Mucosa of rectum (tissue), 2 donors: Measurements from ENCODE around the gene CMKLR1.

Experiments
- H3K27ac ChIP-seq, 2 donors: one replicate each; pipeline ENCODE4 v1.7.0; 2013; ENCODE audit warnings: inconsistent platforms in 2 of 2, low read depth in 2 of 2, low read length in 2 of 2
- H3K27me3 ChIP-seq, 2 donors: one replicate each; pipeline ENCODE4 v1.7.0; 2013; ENCODE audit warnings: low read length in 2 of 2; ENCODE audit not compliant: control insufficient read depth in 2 of 2, insufficient read depth in 2 of 2
- H3K36me3 ChIP-seq, 2 donors: one replicate each; pipeline ENCODE4 v1.7.0; 2013; ENCODE audit warnings: low read length in 2 of 2; ENCODE audit not compliant: control insufficient read depth in 2 of 2, insufficient read depth in 2 of 2
- H3K4me1 ChIP-seq, 2 donors: one replicate each; pipeline ENCODE4 v1.7.0; 2013; ENCODE audit warnings: low read length in 2 of 2, mild to moderate bottlenecking in 1 of 2; ENCODE audit not compliant: control insufficient read depth in 2 of 2, insufficient read depth in 2 of 2
- H3K4me3 ChIP-seq, 2 donors: one replicate each; pipeline ENCODE4 v1.7.0; 2013; ENCODE audit warnings: low read length in 2 of 2
- H3K9ac ChIP-seq, 2 donors: one replicate each; pipeline ENCODE4 v1.7.0; 2013; ENCODE audit warnings: low read length in 2 of 2, low read depth in 1 of 2, mild to moderate bottlenecking in 1 of 2
- H3K9me3 ChIP-seq, 2 donors: one replicate each; pipeline ENCODE4 v1.7.0; 2013; ENCODE audit warnings: low read length in 2 of 2; ENCODE audit not compliant: control insufficient read depth in 2 of 2
- donor health status: healthy.
- donor health status: Normal muscosa, but diverticular disease.

Gene CMKLR1

GRCh38 chr12:108363565-108363964 lies 24.5 kb upstream of the CMKLR1 start:
- no peaks in the 10 kb centered on the region for H3K36me3 ChIP-seq
- no peak overlapping the region for H3K9ac ChIP-seq
- H3K9me3 ChIP-seq = no peaks in the 10 kb centered on the region
- H3K4me3 ChIP-seq = no peak overlapping the region
- no peaks in the 10 kb centered on the region for H3K4me1 ChIP-seq
- no peak overlapping the region for H3K27ac ChIP-seq
- H3K27me3 ChIP-seq = no peaks in the 10 kb centered on the region

GRCh38 chr12:108363165-108363564 lies 24.1 kb upstream of the CMKLR1 start:
- H3K36me3 ChIP-seq = no peaks in the 10 kb centered on the region
- no peaks in the 10 kb centered on the region for H3K27me3 ChIP-seq
- H3K4me3 ChIP-seq = no peak overlapping the region
- no peak overlapping the region for H3K27ac ChIP-seq
- no peak overlapping the region for H3K9ac ChIP-seq
- H3K4me1 ChIP-seq = no peaks in the 10 kb centered on the region
- no peaks in the 10 kb centered on the region for H3K9me3 ChIP-seq

DNA sequence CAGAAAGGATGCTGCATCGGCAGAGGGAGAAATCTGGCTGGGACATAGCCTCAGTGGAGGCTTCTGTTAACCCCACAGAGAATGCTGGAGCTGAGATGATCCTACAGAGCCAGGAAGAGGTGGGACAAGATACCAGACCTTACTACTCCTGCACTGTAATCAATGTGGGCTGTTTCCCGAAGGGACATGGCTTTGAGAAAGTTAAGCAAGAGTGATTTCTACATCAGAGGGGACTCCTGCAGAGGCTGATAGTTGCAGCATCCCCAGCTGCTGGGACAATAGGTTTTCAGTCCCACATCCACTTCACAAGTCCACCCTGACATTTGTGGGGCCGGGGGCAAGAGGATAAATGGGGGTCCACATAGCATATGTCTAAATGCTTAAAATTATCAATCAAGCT lies 22.5 kb upstream of the CMKLR1 start:
- Histone ChIP-seq H3K27ac (no peak overlapping the region), H3K36me3 (no peaks in the 10 kb centered on the region), H3K4me3 (no peak overlapping the region), H3K27me3 (no peaks in the 10 kb centered on the region), H3K4me1 (no peaks in the 10 kb centered on the region), H3K9me3 (no peaks in the 10 kb centered on the region), H3K9ac (no peak overlapping the region)

- Histone ChIP-seq H3K4me3 (no peak overlapping the region), H3K4me1 (no peaks in the 10 kb centered on the region), H3K36me3 (no peaks in the 10 kb centered on the region), H3K9me3 (no peaks in the 10 kb centered on the region), H3K9ac (no peak overlapping the region), H3K27me3 (no peaks in the 10 kb centered on the region), H3K27ac (no peak overlapping the region)
Measured at GRCh38 chr12:108360487-108360886, 21.4 kb upstream of the CMKLR1 start.

- no peak overlapping the region for H3K4me3 ChIP-seq
- H3K9me3 ChIP-seq = no peaks in the 10 kb centered on the region
- H3K9ac ChIP-seq = no peak overlapping the region
- H3K27me3 ChIP-seq = no peaks in the 10 kb centered on the region
- H3K4me1 ChIP-seq = no peaks in the 10 kb centered on the region
- no peak overlapping the region for H3K27ac ChIP-seq
- no peaks in the 10 kb centered on the region for H3K36me3 ChIP-seq
Measured at GRCh38 chr12:108360057-108360456, 20.9 kb upstream of the CMKLR1 start.

DNA sequence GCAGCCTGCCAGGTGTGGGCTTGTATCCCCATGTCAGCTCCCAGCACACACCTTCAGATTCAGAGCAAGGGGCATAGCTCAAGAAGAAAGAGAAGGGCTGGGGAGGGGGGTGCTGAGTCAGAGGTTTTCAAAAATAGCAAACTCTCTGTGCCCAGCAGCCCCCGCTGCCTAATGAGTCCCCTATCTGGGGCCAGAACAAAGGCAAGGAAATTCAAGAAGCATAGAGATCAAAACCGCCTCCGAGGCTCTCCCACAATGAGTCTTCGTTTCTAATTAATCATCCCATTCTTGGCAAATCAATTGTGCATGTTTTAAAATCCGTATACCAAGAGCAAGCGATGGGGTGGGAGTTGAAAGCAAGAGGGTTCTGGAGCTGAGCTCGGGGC lies 19.5 kb upstream of the CMKLR1 start:
- no peak overlapping the region for H3K4me3 ChIP-seq
- no peaks in the 10 kb centered on the region for H3K36me3 ChIP-seq
- H3K4me1 ChIP-seq = no peaks in the 10 kb centered on the region
- no peak overlapping the region for H3K9ac ChIP-seq
- no peaks in the 10 kb centered on the region for H3K27me3 ChIP-seq
- no peaks in the 10 kb centered on the region for H3K9me3 ChIP-seq
- no peak overlapping the region for H3K27ac ChIP-seq

GRCh38 chr12:108357834-108358579 lies 18.9 kb upstream of the CMKLR1 start:
- Histone ChIP-seq H3K9me3 (no peaks in the 10 kb centered on the region), H3K4me3 (no peak overlapping the region), H3K9ac (no peak overlapping the region)

DNA sequence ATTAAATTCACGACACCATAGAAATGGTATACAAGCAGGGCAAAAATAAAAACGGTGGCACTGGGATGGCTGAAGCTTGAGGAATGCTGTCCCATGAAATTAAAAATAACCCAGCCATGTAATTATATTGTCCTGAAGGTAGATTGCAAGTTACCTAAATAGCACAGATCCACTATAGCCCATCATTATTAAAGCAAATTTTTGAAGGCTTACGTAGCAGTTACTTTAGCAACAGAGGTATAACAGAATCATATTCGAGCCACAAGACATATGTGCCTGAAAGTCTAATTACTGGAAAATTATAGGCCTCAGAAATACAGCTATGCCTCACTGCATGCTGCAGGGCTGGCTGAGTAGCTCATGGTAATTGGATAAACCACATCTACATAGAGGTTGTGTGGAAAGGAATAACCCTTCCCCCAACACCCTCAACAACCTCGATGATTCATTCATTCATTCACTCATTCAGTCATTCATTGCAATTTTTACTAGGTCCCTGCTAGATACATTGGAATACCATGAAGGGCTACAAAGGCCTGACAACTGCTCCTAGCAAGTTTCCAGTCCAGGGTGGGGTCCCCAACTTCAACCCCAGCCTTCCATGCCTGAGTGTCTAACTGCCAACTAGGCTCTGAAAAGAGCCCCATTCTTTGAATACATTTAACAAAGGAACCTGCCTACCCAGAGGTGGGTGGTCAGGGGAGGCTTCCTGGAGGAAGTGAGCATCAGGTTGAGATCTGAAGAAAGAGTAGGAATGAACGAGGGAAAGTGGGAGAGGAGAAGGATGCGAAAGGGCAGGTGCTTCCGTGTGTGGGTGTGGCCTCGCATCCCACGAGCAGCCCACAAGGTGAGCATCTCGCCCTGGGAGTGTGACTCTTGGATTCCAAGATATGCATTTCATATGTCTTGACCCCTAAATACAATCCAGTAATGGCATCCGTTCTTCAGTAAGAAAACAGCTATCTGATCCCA lies 18.0 kb upstream of the CMKLR1 start:
- H3K27ac ChIP-seq = no peak overlapping the region
- no peak overlapping the region for H3K9ac ChIP-seq
- no peaks in the 10 kb centered on the region for H3K9me3 ChIP-seq
- no peaks in the 10 kb centered on the region for H3K27me3 ChIP-seq
- no peaks in the 10 kb centered on the region for H3K4me1 ChIP-seq
- no peak overlapping the region for H3K4me3 ChIP-seq
- H3K36me3 ChIP-seq = no peaks in the 10 kb centered on the region

More at GRCh38 chr12:108357834-108358579, 18.9 kb upstream of the CMKLR1 start:
- Histone ChIP-seq H3K36me3 (no peaks in the 10 kb centered on the region), H3K4me1 (no peaks in the 10 kb centered on the region), H3K27me3 (no peaks in the 10 kb centered on the region), H3K27ac (no peak overlapping the region)

GRCh38 chr12:108355069-108355468 lies 16.0 kb upstream of the CMKLR1 start:
- H3K36me3 ChIP-seq = no peaks in the 10 kb centered on the region
- no peak overlapping the region for H3K4me3 ChIP-seq
- no peaks in the 10 kb centered on the region for H3K9me3 ChIP-seq
- H3K27me3 ChIP-seq = no peaks in the 10 kb centered on the region
- H3K27ac ChIP-seq = no peak overlapping the region
- no peaks in the 10 kb centered on the region for H3K4me1 ChIP-seq
- H3K9ac ChIP-seq = no peak overlapping the region

GRCh38 chr12:108352591-108352990 lies 13.5 kb upstream of the CMKLR1 start:
- Histone ChIP-seq H3K4me3 (no peak overlapping the region), H3K27ac (no peak overlapping the region), H3K9me3 (no peaks in the 10 kb centered on the region), H3K36me3 (no peaks in the 10 kb centered on the region), H3K27me3 (no peaks in the 10 kb centered on the region), H3K4me1 (no peaks in the 10 kb centered on the region), H3K9ac (no peak overlapping the region)
